Stimulated activated CD4-positive, alpha-beta T cell treated with anti-CD3 and anti-CD28 coated beads, Interleukin-15, amount 100 ng/mL, for 48 hours (primary cell): ENCODE data around the gene SCN2A.
"Not testable (repeated sequence)": the region's sequence is repeated elsewhere in the genome, so short reads cannot be mapped to it uniquely, and the experiment has no call there.

Experiments
- DNase-seq, 2 donors: peaks; one replicate each; pipeline ENCODE4 v3.0.0-alpha.2; 2020; ENCODE audit warnings: low read depth in 2 of 2

Gene SCN2A

GRCh38 chr2:165313509-165313908 is 74.3 kb downstream of the SCN2A start:
- DNase-seq: no peak

GRCh38 chr2:165328272-165328671 is 89.1 kb downstream of the SCN2A start:
- no peak for DNase-seq

GRCh38 chr2:165344276-165344675 is 105.1 kb downstream of the SCN2A start:
- DNase-seq: not testable (repeated sequence)

DNA sequence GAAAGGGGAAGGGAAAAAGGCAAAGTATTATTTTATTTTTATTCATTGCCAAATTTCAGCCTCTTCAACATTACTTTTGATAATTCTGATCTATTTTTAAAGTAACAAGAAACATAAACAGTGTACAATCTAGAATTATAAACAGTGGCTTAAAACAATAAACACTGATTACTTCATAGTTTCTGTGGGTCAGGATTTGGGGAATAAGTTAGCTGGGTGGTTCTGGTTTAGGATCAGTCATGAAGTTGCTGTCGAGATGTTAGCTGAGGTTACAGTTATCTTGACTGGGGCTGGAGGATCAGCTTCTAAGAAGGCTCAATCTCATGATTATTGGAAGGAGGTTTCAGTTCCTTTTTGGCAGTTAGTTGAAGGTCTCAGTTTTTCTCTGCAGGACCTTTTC is 109.2 kb downstream of the SCN2A start:
- no peak for DNase-seq

DNA sequence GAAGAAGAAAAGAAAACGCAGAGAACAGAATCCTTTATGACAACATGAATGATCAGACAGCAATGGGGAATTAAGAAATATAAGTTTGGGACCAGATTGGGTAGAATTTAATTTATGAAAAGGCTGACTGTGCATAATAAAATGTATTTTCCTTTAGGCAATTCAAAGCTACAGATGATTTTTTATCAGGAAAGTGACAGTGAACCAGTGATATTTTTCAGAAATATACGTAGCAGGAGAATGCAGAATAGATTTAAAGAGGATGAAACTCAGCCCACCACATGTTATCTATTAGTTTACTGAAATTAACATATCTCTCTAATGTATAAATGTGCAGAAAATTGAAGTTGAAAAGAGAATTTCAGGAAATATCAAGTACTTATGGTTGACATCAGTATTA is 110.0 kb downstream of the SCN2A start:
- no peak for DNase-seq

- no peak for DNase-seq
These were observed 118.5 kb downstream of the SCN2A start for GRCh38 chr2:165357758-165358157.

GRCh38 chr2:165361514-165361913 is 122.3 kb downstream of the SCN2A start:
- DNase-seq: no peak

DNA sequence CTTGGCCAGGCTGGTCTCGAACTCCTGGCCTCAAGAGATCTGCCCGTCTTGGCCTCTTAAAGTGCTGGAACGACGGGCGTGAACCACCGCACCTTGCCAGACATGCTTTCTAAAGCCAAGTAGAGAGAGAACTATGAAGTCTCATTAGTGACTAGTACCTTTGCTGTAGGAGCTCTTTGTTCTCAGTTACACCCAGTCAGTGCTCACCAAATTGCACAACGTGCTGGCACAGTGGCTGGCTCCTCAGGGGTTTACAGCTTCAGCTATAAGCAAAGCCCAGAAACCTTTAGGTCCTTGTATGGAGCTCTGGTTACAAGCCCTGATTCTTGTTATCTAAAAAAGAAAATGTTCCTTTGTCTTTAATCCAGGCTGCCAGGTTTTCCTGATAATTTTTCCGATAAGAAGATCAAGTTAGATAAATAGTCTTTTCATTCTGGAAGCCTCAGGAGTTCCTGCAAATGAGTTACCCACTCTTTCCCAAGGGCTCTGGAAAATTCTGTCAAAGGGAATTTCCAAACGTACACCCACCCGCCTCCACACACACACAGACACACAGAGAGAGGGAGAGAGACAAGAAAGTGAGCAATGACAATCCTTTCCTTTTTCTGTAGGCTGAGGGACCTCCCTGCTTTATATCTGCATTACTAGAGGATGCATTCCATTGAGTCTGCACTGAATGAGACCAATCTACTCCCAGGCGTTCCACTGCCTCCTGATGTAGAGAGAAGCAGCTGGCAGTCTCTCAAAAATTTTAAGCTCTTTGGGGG is 130.1 kb downstream of the SCN2A start:
- DNase-seq: no peak

- DNase-seq: no peak
These were observed 130.7 kb downstream of the SCN2A start for GRCh38 chr2:165369898-165370296.

DNA sequence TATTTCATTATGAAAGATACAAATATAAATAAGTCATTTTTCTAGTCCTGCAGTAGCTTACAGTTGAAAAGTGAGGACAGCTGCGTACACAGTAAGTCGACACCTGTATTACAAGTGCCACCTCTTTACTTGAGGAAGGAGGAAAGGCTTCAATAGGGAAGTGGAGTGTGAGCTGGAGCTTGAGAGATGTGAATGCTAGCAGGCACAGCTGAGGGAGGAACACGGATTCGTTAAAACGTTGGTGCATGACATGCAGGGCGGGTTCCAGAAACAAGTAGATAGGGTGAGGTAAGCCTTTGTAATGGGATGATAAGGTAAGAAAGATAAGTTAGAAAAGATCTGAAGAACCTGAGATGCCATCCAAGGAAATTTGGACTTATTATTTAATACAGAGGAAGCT is 132.1 kb downstream of the SCN2A start:
- no peak for DNase-seq

DNA sequence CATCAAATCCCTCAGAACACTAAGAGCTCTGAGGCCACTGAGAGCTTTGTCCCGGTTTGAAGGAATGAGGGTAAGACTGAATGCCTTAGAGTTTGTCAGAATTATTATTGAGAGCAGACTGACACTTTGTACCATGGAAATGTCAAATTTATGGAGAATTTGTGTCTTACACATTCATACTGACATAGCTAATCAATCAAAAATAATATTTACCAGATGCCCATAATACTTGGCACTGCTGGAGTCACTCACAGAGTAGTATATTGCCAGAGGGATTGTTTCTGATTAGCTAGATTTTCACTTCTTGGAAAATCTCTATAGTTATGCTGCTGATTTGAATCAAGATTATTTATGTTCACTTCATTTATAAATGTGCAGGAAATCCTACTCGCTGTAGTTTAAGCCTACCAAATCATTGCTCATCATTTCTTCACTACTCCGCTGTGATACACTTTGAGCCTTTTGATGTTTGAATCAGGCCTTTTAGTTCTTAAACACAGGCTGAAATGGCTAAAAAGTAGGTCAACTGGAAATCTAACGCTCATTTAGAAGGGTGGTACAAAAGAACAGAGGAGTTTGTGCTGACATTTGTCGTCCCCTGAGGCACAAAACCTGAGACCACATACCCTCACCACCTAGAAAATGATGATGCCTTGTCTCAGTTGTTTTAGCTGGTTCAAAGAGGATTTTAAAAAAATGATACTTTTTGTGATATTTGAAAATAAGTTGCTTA is 134.2 kb downstream of the SCN2A start:
- no peak for DNase-seq

DNA sequence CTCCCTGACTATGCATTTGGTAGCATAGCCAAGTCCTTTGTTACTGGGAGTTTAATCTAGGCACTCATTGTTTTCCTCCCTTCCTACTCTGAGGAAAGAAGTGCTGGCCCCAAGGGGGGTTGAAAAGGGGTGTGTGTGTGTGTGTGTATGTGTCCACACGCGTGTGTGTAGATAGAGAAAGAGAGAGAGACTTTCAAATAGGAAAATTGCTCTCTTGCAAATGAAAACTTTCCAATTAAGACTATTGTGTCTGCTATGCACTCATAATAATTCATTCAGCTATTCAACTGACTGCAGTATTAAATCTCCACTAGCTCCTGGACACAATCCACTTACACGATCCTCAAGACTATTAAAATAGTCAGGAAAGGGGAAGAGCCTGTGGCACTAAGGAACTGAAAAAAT is 137.4 kb downstream of the SCN2A start:
- DNase-seq: no peak

DNA sequence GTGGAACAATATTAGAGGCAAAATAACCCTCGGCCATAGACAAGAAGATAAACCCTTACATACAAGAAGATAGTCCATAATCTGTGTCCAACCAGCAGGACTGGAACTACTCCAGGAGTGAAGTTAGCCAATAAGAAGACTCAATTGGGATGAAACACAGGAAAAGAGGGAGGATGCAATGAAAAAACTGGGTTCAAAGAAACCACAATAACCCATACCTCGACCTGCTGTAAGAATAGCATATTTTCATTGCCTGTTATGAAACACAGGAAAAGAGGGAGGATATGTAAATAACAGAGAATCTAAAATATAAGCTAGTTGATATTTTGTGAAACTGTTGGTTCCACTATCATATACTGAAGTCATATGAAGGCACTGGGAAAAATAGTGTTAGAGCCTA is 143.1 kb downstream of the SCN2A start:
- no peak for DNase-seq

- no peak for DNase-seq
These were observed 151.7 kb downstream of the SCN2A start for GRCh38 chr2:165390875-165391274.

DNA sequence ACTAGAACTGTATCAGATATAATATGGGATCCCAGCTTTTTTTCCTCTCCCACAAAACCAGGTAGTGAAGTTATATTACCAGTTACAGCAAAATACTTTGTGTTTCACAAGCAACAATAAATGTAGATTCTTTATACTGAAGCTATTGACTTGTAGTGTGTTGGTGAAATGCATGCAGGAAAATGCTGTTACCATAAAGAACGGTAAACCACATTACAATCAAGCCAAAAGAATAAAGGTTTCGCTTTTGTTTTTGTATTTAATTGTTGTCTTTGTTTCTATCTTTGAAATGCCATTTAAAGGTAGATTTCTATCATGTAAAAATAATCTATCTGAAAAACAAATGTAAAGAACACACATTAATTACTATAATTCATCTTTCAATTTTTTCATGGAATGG is 152.6 kb downstream of the SCN2A start:
- DNase-seq: no peak

DNA sequence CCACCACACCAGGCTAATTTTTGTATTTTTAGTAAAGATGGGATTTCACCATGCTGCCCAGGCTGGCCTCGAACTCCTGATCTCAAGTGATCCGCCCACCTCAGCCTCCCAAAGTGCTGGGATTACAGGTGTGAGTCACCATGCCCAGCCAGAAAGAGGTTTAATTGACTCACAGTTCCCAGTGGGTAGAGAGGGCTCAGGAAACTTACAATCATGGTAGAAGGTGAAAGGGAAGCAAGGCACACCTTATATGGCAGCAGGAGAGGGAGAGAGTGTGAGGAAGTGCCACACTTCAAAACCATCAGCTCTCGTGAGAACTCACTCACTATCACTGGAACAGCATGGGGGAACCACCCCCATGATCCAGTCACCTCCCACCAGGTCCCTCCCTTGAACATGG is 159.4 kb downstream of the SCN2A start:
- DNase-seq: peak in 1 of 2 donors; percentile 1

DNA sequence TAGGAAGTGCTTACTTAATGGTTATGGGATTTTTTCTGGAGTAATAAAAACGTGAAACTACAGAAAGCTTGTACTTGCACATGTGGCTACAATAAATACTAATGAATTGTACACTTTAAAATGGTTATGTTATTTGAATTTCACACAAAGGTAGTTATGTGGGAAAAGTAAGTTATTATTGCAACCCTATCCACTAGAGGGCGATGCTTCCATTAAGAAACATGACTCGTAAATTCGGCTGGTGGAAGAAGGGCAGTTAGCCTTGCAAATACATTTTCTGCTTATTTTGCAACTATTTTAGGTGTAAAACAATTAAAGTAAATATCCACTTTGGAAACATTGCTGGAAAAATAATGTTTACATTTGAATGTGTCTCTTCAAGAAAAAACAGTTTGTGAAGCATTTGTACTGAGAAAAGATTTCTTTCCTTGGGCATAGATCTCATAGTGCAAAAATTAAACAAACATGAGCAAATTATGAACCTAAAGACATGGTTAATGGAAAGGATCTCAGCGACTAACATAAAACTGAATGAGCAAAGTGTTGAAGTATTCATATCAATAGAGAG is 162.2 kb downstream of the SCN2A start:
- DNase-seq: peak in 1 of 2 donors; percentile 1

- no peak for DNase-seq
These were observed 162.9 kb downstream of the SCN2A start for GRCh38 chr2:165402162-165402561.

GRCh38 chr2:165406173-165406572 is 167.0 kb downstream of the SCN2A start:
- DNase-seq: no peak

GRCh38 chr2:165407466-165407865 is 168.3 kb downstream of the SCN2A start:
- no peak for DNase-seq

DNA sequence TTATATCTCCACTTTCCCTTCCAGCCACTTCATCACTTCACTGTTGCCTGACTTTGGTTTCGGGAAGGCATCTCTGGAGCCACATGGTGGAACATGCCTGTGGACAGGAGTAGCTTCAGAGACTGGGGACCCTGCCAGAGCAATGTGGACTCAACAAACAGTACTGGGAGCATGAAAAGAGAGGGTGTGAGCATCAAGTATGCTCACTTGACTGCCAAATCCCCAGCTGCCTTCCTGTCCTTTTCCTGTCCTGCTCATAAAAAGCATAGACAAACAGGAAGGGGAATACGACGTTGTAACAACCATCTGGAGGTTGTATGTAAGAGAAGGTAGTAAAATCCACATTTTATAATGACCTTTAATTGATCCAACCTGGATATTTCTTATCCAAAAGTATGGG is 169.0 kb downstream of the SCN2A start:
- DNase-seq: no peak

DNA sequence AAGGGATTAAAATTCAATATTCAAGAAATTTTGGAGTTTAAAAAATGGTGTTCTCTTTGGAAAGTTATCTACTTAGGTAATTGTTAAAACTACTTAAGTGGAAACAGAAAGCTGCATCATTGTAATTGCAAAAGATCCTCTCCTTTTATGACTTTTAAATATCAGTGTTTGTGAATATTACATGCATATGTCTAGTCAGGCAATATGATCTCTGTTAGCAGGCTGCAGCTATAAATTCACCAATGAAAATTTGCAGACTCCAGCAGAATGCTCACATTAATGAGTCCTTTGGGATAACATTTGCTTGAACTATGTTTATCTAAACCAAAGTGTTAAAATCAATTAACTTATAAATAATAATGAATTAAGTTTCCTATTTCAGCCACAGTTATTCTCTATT is 171.1 kb downstream of the SCN2A start:
- DNase-seq: no peak

DNA sequence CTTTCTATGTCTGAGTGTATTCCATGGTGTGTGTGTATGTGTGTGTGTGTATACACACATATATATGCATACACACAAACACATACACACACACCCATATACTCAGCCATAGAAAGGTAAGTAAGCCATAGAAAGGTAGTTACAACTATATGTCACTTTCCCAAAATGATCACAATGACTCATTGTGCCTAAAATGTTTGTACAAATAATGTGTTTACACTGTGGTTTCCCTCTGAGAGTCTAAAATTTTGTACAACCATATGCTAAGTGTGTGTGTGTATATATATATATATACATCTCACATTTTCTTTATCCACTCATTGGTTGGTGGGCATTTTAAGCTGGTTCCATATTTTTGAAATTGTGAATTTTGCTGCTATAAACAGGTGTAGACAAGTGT is 175.0 kb downstream of the SCN2A start:
- no peak for DNase-seq
